HCT116 (cell line): ENCODE measurements around the gene WDR33. TPM values are rescaled to one million over a fixed set of nuclear protein-coding genes. Genes with fewer than 3 reads are reported as not detected.

Source experiments
- ATAC-seq: fragments of 200-7000 bp; cut with Tn5 transposase; 2 replicates; pipeline ENCODE4 v1.9.1; 2020; ENCODE audit warnings: mild to moderate bottlenecking, moderate library complexity
- BruUV-seq: library from RNA; stranded (reverse); fragments of 400-500 nt; replicated peaks from 2 replicates; lab custom pipeline; 2021; lab: Mats Ljungman, UMichigan
- CTCF ChIA-PET: fragments of 300-600 bp; sonication (Branson Sonifier 250); formaldehyde crosslinking; loops from one replicate; lab custom pipeline; 2021; ENCODE audit warnings: antibody characterized with exemption; lab: Charles Lee
- POLR2A ChIA-PET: fragments of 300-600, 350-600 bp; sonication (Branson Sonifier 250); formaldehyde crosslinking; loops from one replicate; lab custom pipeline; 2021; ENCODE audit warnings: antibody characterized with exemption; lab: Charles Lee
- RAD21 ChIA-PET, 2 experiments: fragments of 300-600 bp; sonication (Branson Sonifier 250); formaldehyde crosslinking; loops; one replicate each; lab custom pipeline; 2023; ENCODE audit warnings: low total read pairs in 2 of 2; ENCODE audit not compliant: uncharacterized antibody in 2 of 2, unreplicated experiment in 2 of 2, low non-redundant PET in 1 of 2; lab: Charles Lee
- DNase-seq: peaks from one replicate; pipeline ENCODE4 v3.0.0-alpha.2; 2010; ENCODE audit warnings: low read depth, low spot score
- H2AFZ ChIP-seq: fragments of 200-600 bp; shearing (Covaris generic), sonication (generic); 2 replicates; pipeline ENCODE4 v1.6.1; 2017; ENCODE audit warnings: low read depth, mixed run types, mixed read lengths, antibody characterized with exemption, low read length; ENCODE audit not compliant: poor library complexity, severe bottlenecking
- H3K27ac ChIP-seq: 2 replicates; pipeline ENCODE4 v1.5.1; 2012; ENCODE audit warnings: low read depth, low read length
- H3K27me3 ChIP-seq: fragments of 200-600 bp; sonication (generic); 2 replicates; pipeline ENCODE4 v1.6.1; 2016; ENCODE audit warnings: mixed run types, low read length, mixed read lengths; ENCODE audit not compliant: insufficient read depth
- H3K36me3 ChIP-seq, 2 experiments: fragments of 200-500 bp in 1 of 2; fragments of 200-600 bp in 1 of 2; sonication (Bioruptor generic) in 1 of 2; sonication (generic) in 1 of 2; 2 replicates each; pipeline versions ENCODE4 v1.5.1 to v1.6.1; 2014 to 2016; ENCODE audit warnings: low read length in 2 of 2, inconsistent platforms in 1 of 2, mixed read lengths in 1 of 2, mixed run types in 1 of 2; ENCODE audit not compliant: insufficient read depth in 2 of 2, control insufficient read depth in 1 of 2
- H3K4me1 ChIP-seq, 2 experiments: fragments of 200-600 bp in 1 of 2; sonication (generic) in 1 of 2; 2 replicates each; pipeline versions ENCODE4 v1.5.1 to v1.6.1; 2012 to 2017; ENCODE audit warnings: low read length in 2 of 2, inconsistent platforms in 1 of 2, mild to moderate bottlenecking in 1 of 2, mixed read lengths in 1 of 2, mixed run types in 1 of 2, moderate library complexity in 1 of 2; ENCODE audit not compliant: insufficient read depth in 2 of 2, control insufficient read depth in 1 of 2
- H3K4me2 ChIP-seq: fragments of 200-600 bp; sonication (generic); 2 replicates; pipeline ENCODE4 v1.6.1; 2017; ENCODE audit warnings: mixed run types, low read length, mixed read lengths
- H3K4me3 ChIP-seq, 2 experiments: fragments of 200-600 bp in 1 of 2; sonication (generic) in 1 of 2; replicated peaks in 1 of 2; 2 replicates each; pipeline ENCODE4 v1.5.1; 2011 to 2016; ENCODE audit warnings: low read length in 2 of 2, control low read depth in 1 of 2, low read depth in 1 of 2, mild to moderate bottlenecking in 1 of 2, mixed read lengths in 1 of 2, mixed run types in 1 of 2
- H3K79me2 ChIP-seq: fragments of 200-600 bp; sonication (generic); 2 replicates; pipeline ENCODE4 v1.6.1; 2017; ENCODE audit warnings: mild to moderate bottlenecking, mixed run types, low read length, moderate library complexity, mixed read lengths; ENCODE audit not compliant: insufficient read depth
- H3K9ac ChIP-seq: fragments of 200-600 bp; sonication (generic); 2 replicates; pipeline ENCODE4 v1.6.1; 2016; ENCODE audit warnings: low read length, mixed read lengths
- H3K9me2 ChIP-seq: fragments of 200-600 bp; sonication (generic), shearing (Covaris generic); 2 replicates; pipeline ENCODE4 v1.6.1; 2017; ENCODE audit warnings: mixed run types, mild to moderate bottlenecking, moderate library complexity; ENCODE audit not compliant: insufficient read depth
- H3K9me3 ChIP-seq, 2 experiments: fragments of 200-500 bp in 1 of 2; fragments of 200-600 bp in 1 of 2; sonication (Bioruptor generic) in 1 of 2; sonication (generic) in 1 of 2; 2 replicates each; pipeline ENCODE4 v1.6.1; 2014 to 2017; ENCODE audit warnings: low read length in 2 of 2, mixed read lengths in 2 of 2, inconsistent platforms in 1 of 2, low read depth in 1 of 2, mild to moderate bottlenecking in 1 of 2, mixed run types in 1 of 2, moderate library complexity in 1 of 2; ENCODE audit not compliant: control insufficient read depth in 1 of 2, insufficient read depth in 1 of 2
- H4K20me1 ChIP-seq: fragments of 200-600 bp; sonication (generic), shearing (Covaris generic); 2 replicates; pipeline ENCODE4 v1.6.1; 2017; ENCODE audit warnings: mixed run types, mild to moderate bottlenecking, moderate library complexity; ENCODE audit not compliant: insufficient read depth
- CTCF ChIP-seq, 3 experiments: fragments of 200-600 bp in 1 of 3; sonication (generic) in 1 of 3; IDR thresholded peaks in 2 of 3; conservative IDR thresholded peaks in 1 of 3; 2 replicates each; pipeline ENCODE4 v1.5.1; 2012 to 2017; ENCODE audit warnings: low read depth in 2 of 3, low read length in 2 of 3, antibody characterized with exemption in 1 of 3, borderline replicate concordance in 1 of 3, control low read depth in 1 of 3, mild to moderate bottlenecking in 1 of 3, mixed read lengths in 1 of 3, mixed run types in 1 of 3, moderate library complexity in 1 of 3; ENCODE audit not compliant: insufficient read depth in 1 of 3
- ELF1 ChIP-seq: IDR thresholded peaks from 2 replicates; pipeline ENCODE4 v1.6.1; 2012; ENCODE audit warnings: low read depth, borderline replicate concordance
- EZH2 ChIP-seq: fragments of 200-600 bp; sonication (generic); IDR thresholded peaks from 2 replicates; pipeline ENCODE4 v1.6.1; 2017; ENCODE audit warnings: antibody characterized with exemption, mixed run types
- JUND ChIP-seq: IDR thresholded peaks from 2 replicates; pipeline ENCODE4 v1.6.1; 2012
- MAX ChIP-seq: IDR thresholded peaks from 2 replicates; pipeline ENCODE4 v1.6.1; 2012
- POLR2A ChIP-seq: IDR thresholded peaks from 2 replicates; pipeline ENCODE4 v1.7.0; 2011; ENCODE audit warnings: borderline replicate concordance; ENCODE audit not compliant: insufficient read depth, insufficient read length; ENCODE audit errors: extremely low read depth
- RAD21 ChIP-seq: IDR thresholded peaks from 2 replicates; pipeline ENCODE4 v1.6.1; 2012; ENCODE audit warnings: low read depth, mild to moderate bottlenecking
- SIN3A ChIP-seq: IDR thresholded peaks from 2 replicates; pipeline ENCODE4 v1.6.1; 2012; ENCODE audit warnings: low read depth
- SP1 ChIP-seq: IDR thresholded peaks from 2 replicates; pipeline ENCODE4 v1.6.1; 2012; ENCODE audit warnings: low read depth
- SRF ChIP-seq: IDR thresholded peaks from 2 replicates; pipeline ENCODE4 v1.6.1; 2012; ENCODE audit warnings: low read depth
- TCF7L2 ChIP-seq: IDR thresholded peaks from 2 replicates; pipeline ENCODE4 v1.7.0; 2011; ENCODE audit warnings: borderline replicate concordance, inconsistent platforms; ENCODE audit not compliant: insufficient read depth, insufficient read length; ENCODE audit errors: extremely low read depth
- YY1 ChIP-seq: IDR thresholded peaks from 2 replicates; pipeline ENCODE4 v1.6.1; 2011; ENCODE audit warnings: low read length, low read depth, moderate library complexity, mild to moderate bottlenecking; ENCODE audit not compliant: insufficient replicate concordance; ENCODE audit errors: extremely low read depth
- ZFX ChIP-seq: fragments of 450-650 bp; IDR thresholded peaks from 2 replicates; pipeline ENCODE4 v1.6.1; 2017
- intact Hi-C: fragments of 100-400 bp; cut with micrococcal nuclease; formaldehyde crosslinking; loops from 2 replicates; pipeline ENCODE4 v1.10.0; 2022
- total RNA-seq: library from RNA; stranded (reverse); gene quantifications from one replicate; pipeline ENCODE4 v1.2.1, GENCODE V29; 2021; ENCODE audit not compliant: unreplicated experiment

The WDR33 gene
- total RNA-seq, 1 experiment from 2014 or later: 52.5 TPM

- Histone ChIP-seq H2AFZ (no peak overlapping the region), H3K9me3 (no peaks in the 10 kb centered on the region), H3K27me3 (peaks cover 7% of the 10 kb centered on the region; the same call in 1 of the 2 replicates), H3K4me1 (peaks cover 0 to 15% of the 10 kb centered on the region in 2 experiments; a peak in 2 of 4 replicates), H3K9ac (no peak overlapping the region), H3K9me2 (no peaks in the 10 kb centered on the region), H3K27ac (no peak overlapping the region), H3K4me3 (no peak overlapping the region)
- ChIA-PET RAD21 (no interaction called here), CTCF (no interaction called here)
- intact Hi-C loops: loop anchor here (10.0 kb wide), 1 partner anchor 484 kb away; no protein-coding TSS in a partner anchor
- no TSS peak for BruUV-seq
- TF ChIP-seq TCF7L2: no peak
- no peak for TF ChIP-seq SP1
- no peak for TF ChIP-seq CTCF (IDR thresholded peaks at IDR 0.05 in 2 of 3, conservative IDR thresholded peaks at IDR 0.05 in 1 of 3; ENCODE audit: borderline replicate concordance in 1 of 3, insufficient read depth in 1 of 3, low read depth in 2 of 3, low read length in 2 of 3)
- TF ChIP-seq JUND: no peak
- TF ChIP-seq MAX: no peak
- no peak for TF ChIP-seq POLR2A
- TF ChIP-seq ELF1: no peak
- TF ChIP-seq SIN3A: no peak
- TF ChIP-seq RAD21: no peak
- no peak for TF ChIP-seq ZFX
- TF ChIP-seq SRF: no peak
- TF ChIP-seq YY1: no peak
- TF ChIP-seq EZH2: no peak
- TF ChIP-seq, all 23 proteins: peak for 0
- Histone ChIP-seq H3K36me3 (no peaks in the 10 kb centered on the region), H4K20me1 (no peaks in the 10 kb centered on the region), H3K4me2 (no peak overlapping the region), H3K79me2 (no peaks in the 10 kb centered on the region)
- ATAC-seq: no peak
- DNase-seq: no peak
- POLR2A ChIA-PET: no interaction called here
Measured at GRCh38 chr2:127678531-127678930, 132.4 kb downstream of the WDR33 start.
